Measurements from ENCODE around the gene ZNF700. TPM values are rescaled to one million over a fixed set of nuclear protein-coding genes. Genes with fewer than 3 reads are reported as not detected.
"Not testable (repeated sequence)": the region's sequence is repeated elsewhere in the genome, so short reads cannot be mapped to it uniquely, and the experiment has no call there.

Gene ZNF700
- total RNA-seq, 2 experiments from 2014 or later = 22.7 to 25.7 TPM

GRCh38 chr19:11971041-11971440 lies 46.1 kb downstream of the ZNF700 start:
- no peaks in the 10 kb centered on the region for H3K27me3 Mint-ChIP-seq (ENCODE audit: low read depth)
- CTCF ChIA-PET = no interaction called here
- peaks cover 14% of the 10 kb centered on the region for H3K36me3 Mint-ChIP-seq (ENCODE audit: low read depth)
- POLR2A ChIA-PET = no interaction called here
- DNase-seq (no peak), ATAC-seq (no peak)
- H3K4me3 Mint-ChIP-seq = no peak overlapping the region
- no peak overlapping the region for H3K27ac Mint-ChIP-seq
- H3K9me3 Mint-ChIP-seq (ENCODE audit: insufficient read depth) = peaks cover 18% of the 10 kb centered on the region
- peaks cover 1% of the 10 kb centered on the region for H3K4me1 Mint-ChIP-seq (ENCODE audit: low read depth)

GRCh38 chr19:11973019-11973810 lies 48.3 kb downstream of the ZNF700 start:
- POLR2A ChIA-PET = no interaction called here
- no peaks in the 10 kb centered on the region for H3K4me1 Mint-ChIP-seq (ENCODE audit: low read depth)
- peaks cover 31% of the 10 kb centered on the region for H3K9me3 Mint-ChIP-seq (ENCODE audit: insufficient read depth)
- DNase-seq (no peak), ATAC-seq (no peak)
- no peaks in the 10 kb centered on the region for H3K27me3 Mint-ChIP-seq (ENCODE audit: low read depth)
- H3K4me3 Mint-ChIP-seq = no peak overlapping the region
- no peak overlapping the region for H3K27ac Mint-ChIP-seq
- peaks cover 31% of the 10 kb centered on the region for H3K36me3 Mint-ChIP-seq (ENCODE audit: low read depth)
- CTCF ChIA-PET = interaction anchor here (1.4 kb wide), 1 partner anchor 12 kb away, joined by 3 read pairs; no protein-coding TSS in a partner anchor

GRCh38 chr19:11978492-11979100 lies 53.7 kb downstream of the ZNF700 start:
- peaks cover 60% of the 10 kb centered on the region for H3K9me3 Mint-ChIP-seq (ENCODE audit: insufficient read depth)
- H3K4me3 Mint-ChIP-seq = no peak overlapping the region
- no peaks in the 10 kb centered on the region for H3K4me1 Mint-ChIP-seq (ENCODE audit: low read depth)
- POLR2A ChIA-PET = no interaction called here
- no peak overlapping the region for H3K27ac Mint-ChIP-seq
- CTCF ChIA-PET = no interaction called here
- no peaks in the 10 kb centered on the region for H3K27me3 Mint-ChIP-seq (ENCODE audit: low read depth)
- H3K36me3 Mint-ChIP-seq (ENCODE audit: low read depth) = peaks cover 40% of the 10 kb centered on the region
- no peak for DNase-seq
- no peak for ATAC-seq

GRCh38 chr19:11979527-11979926 lies 54.6 kb downstream of the ZNF700 start:
- Mint-ChIP-seq H3K4me3 (no peak overlapping the region), H3K27me3 (ENCODE audit: low read depth) (no peaks in the 10 kb centered on the region), H3K4me1 (ENCODE audit: low read depth) (no peaks in the 10 kb centered on the region), H3K36me3 (ENCODE audit: low read depth) (peaks cover 39% of the 10 kb centered on the region), H3K27ac (no peak overlapping the region), H3K9me3 (ENCODE audit: insufficient read depth) (peaks cover 54% of the 10 kb centered on the region)
- DNase-seq (no peak), ATAC-seq (no peak)
- ChIA-PET POLR2A (no interaction called here), CTCF (no interaction called here)

- H3K9me3 Mint-ChIP-seq (ENCODE audit: insufficient read depth) = peaks cover 42% of the 10 kb centered on the region
- no peak overlapping the region for H3K4me3 Mint-ChIP-seq
- POLR2A ChIA-PET = no interaction called here
- H3K4me1 Mint-ChIP-seq (ENCODE audit: low read depth) = peaks cover 3% of the 10 kb centered on the region
- ATAC-seq (no peak), DNase-seq (no peak)
- no peak overlapping the region for H3K27ac Mint-ChIP-seq
- H3K36me3 Mint-ChIP-seq (ENCODE audit: low read depth) = peaks cover 24% of the 10 kb centered on the region
- H3K27me3 Mint-ChIP-seq (ENCODE audit: low read depth) = no peaks in the 10 kb centered on the region
- CTCF ChIA-PET = interaction anchor here (0.7 kb wide), 1 partner anchor 18 kb away, joined by 3 read pairs; no protein-coding TSS in a partner anchor
Measured at GRCh38 chr19:11982526-11982925, 57.6 kb downstream of the ZNF700 start.

- H3K9me3 Mint-ChIP-seq (ENCODE audit: insufficient read depth) = peaks cover 19% of the 10 kb centered on the region
- H3K36me3 Mint-ChIP-seq (ENCODE audit: low read depth) = peaks cover 8% of the 10 kb centered on the region
- H3K27me3 Mint-ChIP-seq (ENCODE audit: low read depth) = no peaks in the 10 kb centered on the region
- no peak overlapping the region for H3K27ac Mint-ChIP-seq
- no peak for ATAC-seq
- H3K4me1 Mint-ChIP-seq (ENCODE audit: low read depth) = peaks cover 12% of the 10 kb centered on the region
- no peak overlapping the region for H3K4me3 Mint-ChIP-seq
- DNase-seq = peak; percentile 30
- POLR2A ChIA-PET = no interaction called here
- CTCF ChIA-PET = interaction anchor here (0.9 to 6.2 kb wide), 5 partner anchors 9 to 61 kb away, joined by 3 to 83 read pairs (median 3); partner anchors contain the start of genes ZNF433, ZNF700 and ZNF763
Measured at GRCh38 chr19:11984986-11985385, 60.1 kb downstream of the ZNF700 start.

- peak overlapping the region; percentile 99 for H3K4me3 Mint-ChIP-seq
- H3K36me3 Mint-ChIP-seq (ENCODE audit: low read depth) = peaks cover 19% of the 10 kb centered on the region
- peaks cover 4% of the 10 kb centered on the region for H3K9me3 Mint-ChIP-seq (ENCODE audit: insufficient read depth)
- ATAC-seq (no peak), DNase-seq (no peak)
- no peaks in the 10 kb centered on the region for H3K27me3 Mint-ChIP-seq (ENCODE audit: low read depth)
- no peak overlapping the region for H3K27ac Mint-ChIP-seq
- CTCF ChIA-PET = interaction anchor here (1.8 to 6.2 kb wide), 7 partner anchors 13 to 189 kb away, joined by 5 to 115 read pairs (median 27); partner anchors contain the start of genes ZNF491, ZNF700 and ZNF763
- peaks cover 23% of the 10 kb centered on the region for H3K4me1 Mint-ChIP-seq (ENCODE audit: low read depth)
- POLR2A ChIA-PET = interaction anchor here (1.1 to 3.8 kb wide), 8 partner anchors 10 to 624 kb away, joined by 3 to 25 read pairs (median 6); partner anchors contain the start of genes ZNF20, ZNF440, ZNF490 and ZNF491
Measured at GRCh38 chr19:11986754-11987153, 61.8 kb downstream of the ZNF700 start.

- ChIA-PET CTCF (interaction anchor here (0.7 to 6.2 kb wide), 22 partner anchors 10 to 190 kb away, joined by 3 to 115 read pairs (median 5); partner anchors contain the start of genes ZNF136, ZNF20, ZNF491 and ZNF700), POLR2A (interaction anchor here (0.6 to 3.8 kb wide), 19 partner anchors 9 to 623 kb away, joined by 3 to 53 read pairs (median 4); partner anchors contain the start of genes ZNF136, ZNF20, ZNF433 and ZNF440)
- Mint-ChIP-seq H3K9me3 (ENCODE audit: insufficient read depth) (no peaks in the 10 kb centered on the region), H3K27me3 (ENCODE audit: low read depth) (no peaks in the 10 kb centered on the region), H3K4me3 (peak overlapping the region; percentile 99), H3K4me1 (ENCODE audit: low read depth) (peaks cover 27% of the 10 kb centered on the region), H3K27ac (peak overlapping the region; percentile 98), H3K36me3 (ENCODE audit: low read depth) (peaks cover 22% of the 10 kb centered on the region)
- DNase-seq (peak; percentile 97), ATAC-seq (peak; percentile 96)
Measured at GRCh38 chr19:11987405-11988281, 62.7 kb downstream of the ZNF700 start.

GRCh38 chr19:11989112-11989456 lies 64.2 kb downstream of the ZNF700 start:
- peaks cover 32% of the 10 kb centered on the region for H3K36me3 Mint-ChIP-seq (ENCODE audit: low read depth)
- H3K4me1 Mint-ChIP-seq (ENCODE audit: low read depth) = peaks cover 27% of the 10 kb centered on the region
- DNase-seq (no peak), ATAC-seq (no peak)
- ChIA-PET POLR2A (interaction anchor here (0.6 to 3.8 kb wide), 9 partner anchors 10 to 484 kb away, joined by 3 to 53 read pairs (median 4); partner anchors contain the start of genes ZNF433, ZNF441, ZNF700 and ZNF763), CTCF (interaction anchor here (1.0 to 6.2 kb wide), 15 partner anchors 8 to 191 kb away, joined by 3 to 115 read pairs (median 10); partner anchors contain the start of genes ZNF20, ZNF491, ZNF700 and ZNF763)
- H3K27ac Mint-ChIP-seq = no peak overlapping the region
- no peaks in the 10 kb centered on the region for H3K9me3 Mint-ChIP-seq (ENCODE audit: insufficient read depth)
- H3K27me3 Mint-ChIP-seq (ENCODE audit: low read depth) = no peaks in the 10 kb centered on the region
- peak overlapping the region; percentile 99 for H3K4me3 Mint-ChIP-seq

- H3K9me3 Mint-ChIP-seq (ENCODE audit: insufficient read depth); ATAC-seq; H3K4me3 Mint-ChIP-seq; POLR2A ChIA-PET; H3K27ac Mint-ChIP-seq; DNase-seq; H3K27me3 Mint-ChIP-seq (ENCODE audit: low read depth): not testable (repeated sequence)
- peaks cover 44% of the 10 kb centered on the region for H3K36me3 Mint-ChIP-seq (ENCODE audit: low read depth)
- CTCF ChIA-PET = interaction anchor here (0.9 to 6.2 kb wide), 7 partner anchors 8 to 195 kb away, joined by 3 to 115 read pairs (median 5); partner anchors contain the start of gene ZNF700
- H3K4me1 Mint-ChIP-seq (ENCODE audit: low read depth) = peaks cover 27% of the 10 kb centered on the region
Measured at GRCh38 chr19:11991921-11992320, 67.0 kb downstream of the ZNF700 start.

- H3K27ac Mint-ChIP-seq = no peak overlapping the region
- DNase-seq = no peak
- no peak overlapping the region for H3K4me3 Mint-ChIP-seq
- no peak for ATAC-seq
- POLR2A ChIA-PET = no interaction called here
- H3K27me3 Mint-ChIP-seq (ENCODE audit: low read depth) = no peaks in the 10 kb centered on the region
- peaks cover 15% of the 10 kb centered on the region for H3K9me3 Mint-ChIP-seq (ENCODE audit: insufficient read depth)
- CTCF ChIA-PET = no interaction called here
- H3K36me3 Mint-ChIP-seq (ENCODE audit: low read depth) = peaks cover 57% of the 10 kb centered on the region
- H3K4me1 Mint-ChIP-seq (ENCODE audit: low read depth) = peaks cover 23% of the 10 kb centered on the region
Measured at GRCh38 chr19:11995174-11995573, 70.3 kb downstream of the ZNF700 start.

All from activated CD8-positive, alpha-beta T cell treated with anti-CD3 and anti-CD28 coated beads, Interleukin-2, amount 10 ng/mL, durations not matched to agents 7 days and 5 days (primary cell).